Measurements from ENCODE around the gene PRPF40B.

GRCh38 chr12:49643961-49644619 is 20.7 kb downstream of the PRPF40B start:
- TF ChIP-seq EZH2 (IDR thresholded peaks at IDR 0.05; ENCODE audit: borderline replicate concordance, insufficient read depth, low read depth, low read length, poor library complexity, severe bottlenecking) (no peak), CTCF (IDR thresholded peaks at IDR 0.05) (no peak)

All from B cell (primary cell).